Brain microvascular endothelial cell (primary cell): ENCODE measurements around the gene RPN2.

Source experiments
- DNase-seq: peaks from one replicate; pipeline ENCODE4 v3.0.0-alpha.2; 2020
- H3K27ac ChIP-seq: fragments of 250-450 bp; sonication (Bioruptor Pico); 2 replicates; pipeline ENCODE4 v1.5.1; 2020; ENCODE audit warnings: mild to moderate bottlenecking, moderate library complexity
- H3K27me3 ChIP-seq: fragments of 250-450 bp; sonication (Bioruptor Pico); replicated peaks from 2 replicates; pipeline ENCODE4 v1.5.1; 2020; ENCODE audit warnings: mild to moderate bottlenecking
- H3K36me3 ChIP-seq: fragments of 250-450 bp; sonication (Bioruptor Pico); replicated peaks from 2 replicates; pipeline ENCODE4 v1.5.1; 2020; ENCODE audit warnings: mild to moderate bottlenecking
- H3K4me3 ChIP-seq: 2 replicates; pipeline ENCODE4 v1.5.1; 2011; ENCODE audit warnings: low read depth, mild to moderate bottlenecking, control low read depth, low read length, moderate library complexity
- CTCF ChIP-seq: IDR thresholded peaks from 2 replicates; pipeline ENCODE4 v1.5.1; 2011; ENCODE audit warnings: low read depth, mild to moderate bottlenecking, moderate library complexity, low read length, control low read depth, inconsistent platforms; ENCODE audit errors: missing control alignments
- in situ Hi-C: cut with HindIII; loops from 2 replicates; pipeline ENCODE4 v1.10.0; 2017; ENCODE audit warnings: low sequenced_read_pairs, low pct_ligation_motif_present

Gene RPN2

DNA sequence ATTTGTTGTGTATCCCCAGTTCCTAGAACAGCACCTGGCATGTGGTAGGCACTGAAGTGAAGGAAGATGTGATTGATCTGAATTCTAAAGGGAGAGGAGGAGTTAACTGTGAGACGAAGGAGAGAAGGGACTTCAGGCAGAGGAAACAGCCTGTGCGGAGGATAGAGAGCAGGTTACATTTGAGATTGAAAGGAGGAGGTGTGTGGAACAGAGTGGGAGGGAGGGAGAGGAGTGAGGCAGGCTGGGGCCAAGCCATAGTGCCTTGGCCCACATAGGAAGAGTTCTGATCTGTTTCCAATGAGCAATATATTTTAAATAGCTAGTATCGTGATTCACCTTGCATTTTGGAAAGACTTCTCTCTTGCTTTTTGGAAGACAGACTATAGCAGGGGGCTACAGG lies 14.1 kb downstream of the RPN2 start:
- Histone ChIP-seq H3K27ac (no peak overlapping the region), H3K27me3 (no peaks in the 10 kb centered on the region), H3K36me3 (peaks cover 8% of the 10 kb centered on the region), H3K4me3 (no peak overlapping the region)
- no peak for TF ChIP-seq CTCF
- in situ Hi-C loops = no loop called here
- no peak for DNase-seq

GRCh38 chr20:37193821-37194220 lies 14.7 kb downstream of the RPN2 start:
- in situ Hi-C loops = no loop called here
- Histone ChIP-seq H3K4me3 (no peak overlapping the region), H3K27me3 (no peaks in the 10 kb centered on the region), H3K27ac (no peak overlapping the region), H3K36me3 (peaks cover 8% of the 10 kb centered on the region)
- no peak for DNase-seq
- TF ChIP-seq CTCF = no peak

- H3K4me3 ChIP-seq = no peak overlapping the region
- in situ Hi-C loops = no loop called here
- no peaks in the 10 kb centered on the region for H3K27me3 ChIP-seq
- TF ChIP-seq CTCF = no peak
- H3K36me3 ChIP-seq = peaks cover 13% of the 10 kb centered on the region
- no peak for DNase-seq
- H3K27ac ChIP-seq = no peak overlapping the region
These were observed 15.7 kb downstream of the RPN2 start for GRCh38 chr20:37194621-37195417.

DNA sequence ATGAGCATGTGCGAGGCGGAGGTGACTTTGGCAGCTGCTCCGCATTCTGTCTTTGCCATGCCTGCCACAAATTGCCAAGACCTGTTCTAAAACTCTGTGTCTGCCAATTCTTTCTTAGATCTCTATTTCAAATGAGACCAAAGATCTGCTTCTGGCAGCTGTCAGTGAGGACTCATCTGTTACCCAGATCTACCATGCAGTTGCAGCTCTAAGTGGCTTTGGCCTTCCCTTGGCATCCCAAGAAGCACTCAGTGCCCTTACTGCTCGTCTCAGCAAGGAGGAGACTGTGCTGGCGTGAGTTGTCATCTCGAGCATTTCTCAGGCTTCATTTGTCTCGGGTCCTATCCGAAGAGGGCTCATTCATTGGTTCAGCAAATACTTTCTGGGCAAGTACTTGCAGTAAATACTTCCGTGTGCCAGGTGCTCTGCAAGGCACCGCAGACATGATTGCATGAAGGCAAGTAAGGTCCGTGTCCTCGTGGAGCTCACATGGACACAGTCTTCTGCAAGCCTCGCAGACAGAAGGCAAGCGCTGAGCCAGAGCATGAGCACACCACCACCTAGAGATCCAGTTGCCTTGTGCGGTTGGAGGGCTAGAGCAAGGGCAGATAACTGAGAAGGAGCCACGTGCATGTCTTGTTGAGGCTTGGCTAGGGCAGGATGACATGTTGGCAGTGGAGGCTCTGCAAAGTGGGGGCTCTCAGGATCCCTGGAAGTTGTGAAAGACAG lies 20.0 kb downstream of the RPN2 start:
- in situ Hi-C loops = no loop called here

GRCh38 chr20:37200376-37200775 lies 21.2 kb downstream of the RPN2 start:
- in situ Hi-C loops = no loop called here
- no peaks in the 10 kb centered on the region for H3K27me3 ChIP-seq
- no peak for TF ChIP-seq CTCF
- DNase-seq = no peak
- peaks cover 49% of the 10 kb centered on the region for H3K36me3 ChIP-seq
- no peak overlapping the region for H3K27ac ChIP-seq
- no peak overlapping the region for H3K4me3 ChIP-seq

More for the DNA sequence above, 20.0 kb downstream of the RPN2 start:
- no peak for TF ChIP-seq CTCF
- no peak for DNase-seq
- peaks cover 37% of the 10 kb centered on the region for H3K36me3 ChIP-seq
- no peaks in the 10 kb centered on the region for H3K27me3 ChIP-seq
- H3K4me3 ChIP-seq = no peak overlapping the region
- H3K27ac ChIP-seq = no peak overlapping the region
